ENCODE measurements around the gene AKAP6. TPM values are rescaled to one million over a fixed set of nuclear protein-coding genes. Genes with fewer than 3 reads are reported as not detected.
"Not testable (repeated sequence)": the region's sequence is repeated elsewhere in the genome, so short reads cannot be mapped to it uniquely, and the experiment has no call there.

AKAP6 gene
- polyA plus RNA-seq, 3 donors, result 2.0 to 3.3 (median 2.7) TPM

- DNase-seq (ENCODE audit: low read depth in 3 of 3, low spot score in 2 of 3), result no peak
Measured at GRCh38 chr14:32567543-32568384, 238.7 kb downstream of the AKAP6 start.

- no peak for DNase-seq (ENCODE audit: low read depth in 3 of 3, low spot score in 2 of 3)
Measured at GRCh38 chr14:32571551-32571950, 242.5 kb downstream of the AKAP6 start.

- DNase-seq (ENCODE audit: low read depth in 3 of 3, low spot score in 2 of 3), result no peak
Measured at GRCh38 chr14:32571995-32572866, 243.1 kb downstream of the AKAP6 start.

- no peak for DNase-seq (ENCODE audit: low read depth in 3 of 3, low spot score in 2 of 3)
Measured at GRCh38 chr14:32572867-32573150, 243.7 kb downstream of the AKAP6 start.

GRCh38 chr14:32574269-32574668 is 245.2 kb downstream of the AKAP6 start:
- no peak for DNase-seq (ENCODE audit: low read depth in 3 of 3, low spot score in 2 of 3)

GRCh38 chr14:32576088-32576795 is 247.1 kb downstream of the AKAP6 start:
- DNase-seq (ENCODE audit: low read depth in 3 of 3, low spot score in 2 of 3), result peak in 2 of 3 donors; percentile 39 to 54

GRCh38 chr14:32576977-32577376 is 247.9 kb downstream of the AKAP6 start:
- DNase-seq (ENCODE audit: low read depth in 3 of 3, low spot score in 2 of 3), result no peak

GRCh38 chr14:32578181-32578580 is 249.1 kb downstream of the AKAP6 start:
- no peak for DNase-seq (ENCODE audit: low read depth in 3 of 3, low spot score in 2 of 3)

- not testable (repeated sequence) for DNase-seq (ENCODE audit: low read depth in 3 of 3, low spot score in 2 of 3)
Measured at GRCh38 chr14:32583427-32583826, 254.3 kb downstream of the AKAP6 start.

- DNase-seq (ENCODE audit: low read depth in 3 of 3, low spot score in 2 of 3), result no peak
Measured at GRCh38 chr14:32584079-32584478, 255.0 kb downstream of the AKAP6 start.

- DNase-seq (ENCODE audit: low read depth in 3 of 3, low spot score in 2 of 3), result no peak
Measured at GRCh38 chr14:32587461-32587860, 258.4 kb downstream of the AKAP6 start.

GRCh38 chr14:32588448-32589320 is 259.6 kb downstream of the AKAP6 start:
- no peak for DNase-seq (ENCODE audit: low read depth in 3 of 3, low spot score in 2 of 3)

- no peak for DNase-seq (ENCODE audit: low read depth in 3 of 3, low spot score in 2 of 3)
Measured at GRCh38 chr14:32590157-32590556, 261.1 kb downstream of the AKAP6 start.

- no peak for DNase-seq (ENCODE audit: low read depth in 3 of 3, low spot score in 2 of 3)
Measured at GRCh38 chr14:32593290-32593942, 264.3 kb downstream of the AKAP6 start.

GRCh38 chr14:32594766-32595165 is 265.7 kb downstream of the AKAP6 start:
- no peak for DNase-seq (ENCODE audit: low read depth in 3 of 3, low spot score in 2 of 3)

- DNase-seq (ENCODE audit: low read depth in 3 of 3, low spot score in 2 of 3), result no peak
Measured at GRCh38 chr14:32595497-32595896, 266.4 kb downstream of the AKAP6 start.

GRCh38 chr14:32596390-32596789 is 267.3 kb downstream of the AKAP6 start:
- DNase-seq (ENCODE audit: low read depth in 3 of 3, low spot score in 2 of 3), result no peak

- no peak for DNase-seq (ENCODE audit: low read depth in 3 of 3, low spot score in 2 of 3)
Measured at GRCh38 chr14:32597771-32598170, 268.7 kb downstream of the AKAP6 start.

GRCh38 chr14:32601069-32601468 is 272.0 kb downstream of the AKAP6 start:
- no peak for DNase-seq (ENCODE audit: low read depth in 3 of 3, low spot score in 2 of 3)

GRCh38 chr14:32601906-32602305 is 272.8 kb downstream of the AKAP6 start:
- no peak for DNase-seq (ENCODE audit: low read depth in 3 of 3, low spot score in 2 of 3)

Data from right renal cortex interstitium (tissue), 3 donors.